GM12891 (cell line): ENCODE measurements around the gene ANK3.

Experiments
- DNase-seq: peaks from one replicate; pipeline ENCODE4 v3.0.0; 2011; ENCODE audit warnings: low spot score; ENCODE audit not compliant: insufficient read length
- FAIRE-seq: peaks from 2 replicates; lab custom pipeline; 2011; peaks lifted over from hg19 to GRCh38; lab: Jason Lieb, UNC
- PAX5 ChIP-seq: IDR thresholded peaks from 2 replicates; pipeline ENCODE4 v1.6.1; 2011; ENCODE audit warnings: low read length, moderate library complexity, mild to moderate bottlenecking; ENCODE audit not compliant: insufficient read depth, severe bottlenecking
- POLR2A ChIP-seq: IDR thresholded peaks from 2 replicates; pipeline ENCODE4 v1.6.1; 2011; ENCODE audit warnings: low read depth, low read length, control low read depth
- POLR2AphosphoS5 ChIP-seq: IDR thresholded peaks from 2 replicates; pipeline ENCODE4 v1.6.1; 2011; ENCODE audit warnings: low read depth, low read length, control low read depth
- POU2F2 ChIP-seq: IDR thresholded peaks from 2 replicates; pipeline ENCODE4 v1.6.1; 2011; ENCODE audit warnings: low read depth, mild to moderate bottlenecking, control low read depth, low read length, moderate library complexity
- SPI1 ChIP-seq: IDR thresholded peaks from 2 replicates; pipeline ENCODE4 v1.6.1; 2011; ENCODE audit warnings: low read depth, low read length, control low read depth
- TAF1 ChIP-seq: IDR thresholded peaks from 2 replicates; pipeline ENCODE4 v1.6.1; 2011; ENCODE audit warnings: low read depth, low read length, control low read depth

Gene ANK3

DNA sequence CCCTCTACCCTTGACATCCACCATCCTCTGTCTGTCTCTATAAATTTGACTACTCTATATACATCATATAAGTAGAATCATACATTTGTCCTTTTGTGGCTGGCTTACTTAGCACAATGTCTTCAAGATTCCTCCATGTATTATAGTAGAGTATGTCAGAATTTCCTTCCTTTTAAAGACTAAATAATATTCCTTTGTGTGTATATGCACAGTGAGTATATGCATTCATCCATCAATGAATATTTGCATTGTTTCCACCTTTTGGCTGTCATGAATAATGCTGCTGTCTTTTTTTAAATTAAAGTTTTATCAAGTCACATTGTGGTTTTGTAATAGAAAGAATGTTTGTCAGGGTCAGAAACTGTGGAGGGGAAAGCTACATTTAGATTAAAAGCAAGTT is 195.3 kb downstream of the ANK3 start:
- DNase-seq, result no peak
- TF ChIP-seq POLR2A (no peak), POLR2AphosphoS5 (no peak), SPI1 (no peak)
- no peak for FAIRE-seq

DNA sequence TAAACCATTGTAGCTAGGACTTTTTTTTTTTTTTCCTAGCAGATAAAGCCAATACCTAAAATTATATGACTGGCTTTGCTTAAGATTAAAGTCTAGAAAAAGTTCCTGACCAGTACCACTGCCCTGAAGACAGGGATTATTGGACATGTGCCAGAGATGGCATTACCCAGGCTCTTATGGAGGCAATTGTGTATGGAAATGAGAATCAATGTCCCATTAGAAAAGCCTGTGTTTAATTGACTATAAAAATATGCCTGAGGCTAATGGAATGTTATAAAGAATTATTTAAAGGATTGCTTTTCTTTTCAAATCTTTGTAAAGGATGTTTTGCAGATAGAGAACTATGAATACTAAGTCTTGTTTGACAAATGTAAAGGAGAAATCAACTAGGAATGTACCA is 196.7 kb downstream of the ANK3 start:
- FAIRE-seq (no peak), DNase-seq (no peak)
- TF ChIP-seq PAX5, result no peak
- TF ChIP-seq POLR2AphosphoS5, result no peak
- no peak for TF ChIP-seq TAF1
- TF ChIP-seq SPI1, result no peak
- TF ChIP-seq POU2F2, result no peak
- TF ChIP-seq POLR2A, result no peak

DNA sequence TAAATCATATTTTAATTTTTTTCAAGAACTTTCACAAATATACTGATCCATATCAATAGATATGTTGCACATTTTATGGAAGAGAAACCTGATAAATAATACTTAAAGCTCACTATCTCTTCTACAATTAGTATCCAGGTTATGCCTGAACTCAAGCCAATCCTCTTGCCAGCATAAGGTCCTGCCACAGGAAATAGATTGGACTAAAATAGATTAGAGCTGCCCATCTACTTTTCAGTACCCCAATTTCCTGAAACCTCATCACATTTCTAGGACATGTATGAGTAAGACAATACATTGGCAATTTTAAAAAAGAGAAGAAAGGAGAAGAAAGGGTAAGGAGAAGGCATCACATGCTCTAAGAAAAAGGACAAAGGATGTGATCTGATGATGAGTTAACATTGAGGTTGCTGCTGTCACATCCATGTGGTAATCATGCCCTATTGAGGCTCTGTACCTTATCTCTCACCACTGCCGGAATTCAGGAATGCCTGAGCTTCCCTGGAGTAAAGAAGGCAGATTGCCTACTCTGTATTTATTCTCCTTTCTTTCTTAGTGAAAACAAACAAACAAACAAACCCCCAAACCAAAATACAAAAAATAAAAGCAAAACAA is 199.7 kb downstream of the ANK3 start:
- TF ChIP-seq PAX5, result no peak
- TF ChIP-seq POU2F2, result no peak
- TF ChIP-seq SPI1, result no peak
- TF ChIP-seq POLR2AphosphoS5, result no peak
- no peak for TF ChIP-seq TAF1
- DNase-seq (no peak), FAIRE-seq (no peak)

DNA sequence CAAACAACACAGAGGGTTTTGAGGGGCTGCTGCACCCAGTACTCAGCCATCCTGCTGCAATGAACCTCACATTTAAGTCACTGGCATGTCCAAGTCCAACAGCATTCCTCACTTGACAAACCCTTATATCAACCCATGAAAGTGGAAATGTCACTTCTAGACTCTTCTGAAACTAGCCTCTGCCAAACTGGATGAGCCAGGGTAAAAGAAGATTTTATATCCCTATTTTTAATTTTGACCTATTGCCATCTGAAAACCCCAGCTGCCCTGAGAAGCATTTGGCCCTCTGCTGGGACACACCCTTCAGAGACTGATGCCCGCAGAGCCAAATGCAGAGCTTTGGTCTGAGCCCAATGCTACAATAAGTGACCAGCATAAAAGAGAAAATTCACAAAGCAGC is 201.1 kb downstream of the ANK3 start:
- no peak for FAIRE-seq
- TF ChIP-seq POLR2A, result no peak
- no peak for TF ChIP-seq POU2F2
- TF ChIP-seq SPI1, result no peak
- no peak for TF ChIP-seq POLR2AphosphoS5
- TF ChIP-seq TAF1, result no peak
- TF ChIP-seq PAX5, result no peak

DNA sequence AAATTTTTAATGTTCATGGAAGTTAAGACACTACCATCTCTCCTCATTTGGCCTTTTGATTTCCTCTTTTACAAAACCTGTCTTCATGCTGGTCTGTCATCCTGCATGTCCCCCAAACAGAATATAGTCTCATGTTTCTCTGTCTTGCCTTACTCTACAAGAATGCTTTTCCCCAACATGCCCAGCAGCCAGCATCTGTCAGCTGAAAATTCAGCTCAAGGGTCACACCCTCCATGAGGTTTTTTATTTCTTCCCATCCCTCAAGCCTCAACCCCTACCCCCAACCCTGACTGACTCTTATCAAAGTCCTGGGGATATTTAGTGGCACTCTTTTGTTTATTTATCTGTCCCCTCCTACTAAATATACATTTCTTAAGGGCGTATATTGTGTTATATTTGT is 202.0 kb downstream of the ANK3 start:
- FAIRE-seq (no peak), DNase-seq (no peak)
- TF ChIP-seq POLR2AphosphoS5 (no peak), SPI1 (no peak), PAX5 (no peak), POU2F2 (no peak), POLR2A (no peak), TAF1 (no peak)

More for the DNA sequence above, 201.1 kb downstream of the ANK3 start:
- DNase-seq, result no peak

DNA sequence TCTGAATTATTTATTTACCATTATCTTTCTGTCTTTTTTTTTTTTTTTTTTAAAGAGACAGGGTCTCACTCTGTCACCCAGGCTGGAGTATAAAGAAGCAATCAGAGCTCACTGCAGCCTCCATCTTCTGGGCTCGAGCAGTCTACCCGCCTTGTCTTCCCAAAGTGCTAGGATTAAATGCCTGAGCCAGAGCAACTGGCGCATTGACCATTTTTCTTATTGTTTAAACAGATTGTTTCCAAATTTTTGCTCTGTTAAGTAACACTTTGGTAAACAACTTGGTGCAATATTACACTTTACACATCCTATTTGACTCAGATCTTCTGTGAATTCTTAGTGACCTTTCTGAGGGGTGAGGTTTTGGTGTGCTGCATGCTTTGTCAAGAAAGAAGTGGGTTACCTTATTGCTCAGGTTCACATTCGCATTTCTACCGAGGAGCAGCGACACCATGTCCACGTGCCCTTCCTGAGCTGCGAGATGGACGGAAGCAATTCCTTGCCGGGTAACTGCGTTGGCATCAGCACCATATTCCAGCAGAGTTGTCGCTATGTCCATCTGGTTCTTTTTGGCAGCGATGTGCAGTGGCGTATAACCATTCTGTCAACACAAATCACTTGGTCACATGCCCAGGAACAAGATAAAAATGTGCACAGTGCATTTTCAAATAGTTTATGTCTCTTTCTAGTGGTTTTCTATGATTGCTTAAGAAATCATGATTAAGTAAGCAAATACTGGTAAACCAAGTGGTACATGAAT is 203.2 kb downstream of the ANK3 start:
- FAIRE-seq, result no peak
- TF ChIP-seq TAF1, result no peak
- TF ChIP-seq SPI1, result no peak
- no peak for DNase-seq

DNA sequence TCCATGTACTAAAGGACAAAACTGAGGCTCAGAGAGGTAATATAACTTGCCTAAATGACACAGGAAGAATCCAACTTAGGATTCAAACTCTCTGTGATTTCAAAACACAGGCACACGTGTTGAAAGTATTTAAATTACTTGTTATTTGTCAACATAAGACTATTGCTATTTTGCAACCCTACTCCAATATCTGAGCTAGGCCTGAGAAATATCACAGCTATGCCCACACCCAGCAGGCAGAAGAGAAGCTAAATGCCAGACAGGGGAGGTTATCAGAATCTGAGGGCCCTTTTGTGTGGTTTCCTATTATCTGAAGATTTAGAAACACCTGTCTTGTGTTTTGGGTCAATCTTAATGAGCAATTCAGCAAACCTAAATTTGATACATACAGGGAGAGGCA is 204.3 kb downstream of the ANK3 start:
- DNase-seq (no peak), FAIRE-seq (no peak)
- no peak for TF ChIP-seq TAF1
- no peak for TF ChIP-seq POLR2A
- no peak for TF ChIP-seq POLR2AphosphoS5
- TF ChIP-seq POU2F2, result no peak

DNA sequence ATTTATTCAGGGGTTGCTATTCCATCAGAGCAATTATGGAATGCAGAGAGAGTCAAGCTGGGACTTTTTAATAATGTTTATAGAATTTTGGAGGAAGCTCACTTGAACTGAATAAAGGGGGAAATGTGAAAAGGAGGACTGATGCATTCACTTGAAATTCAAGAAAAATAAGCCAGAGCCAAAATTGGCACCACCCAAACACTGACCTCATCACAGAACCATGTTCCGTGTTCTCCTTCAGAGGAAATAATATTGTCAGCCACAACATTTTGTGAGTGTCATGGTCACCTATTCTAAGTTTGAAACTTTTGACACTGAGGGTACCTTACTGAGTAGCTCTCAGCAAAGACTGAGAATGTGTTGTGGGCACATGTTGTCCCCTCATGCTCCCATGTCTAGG is 207.0 kb downstream of the ANK3 start:
- DNase-seq (no peak), FAIRE-seq (no peak)
- no peak for TF ChIP-seq POLR2A
- no peak for TF ChIP-seq TAF1

DNA sequence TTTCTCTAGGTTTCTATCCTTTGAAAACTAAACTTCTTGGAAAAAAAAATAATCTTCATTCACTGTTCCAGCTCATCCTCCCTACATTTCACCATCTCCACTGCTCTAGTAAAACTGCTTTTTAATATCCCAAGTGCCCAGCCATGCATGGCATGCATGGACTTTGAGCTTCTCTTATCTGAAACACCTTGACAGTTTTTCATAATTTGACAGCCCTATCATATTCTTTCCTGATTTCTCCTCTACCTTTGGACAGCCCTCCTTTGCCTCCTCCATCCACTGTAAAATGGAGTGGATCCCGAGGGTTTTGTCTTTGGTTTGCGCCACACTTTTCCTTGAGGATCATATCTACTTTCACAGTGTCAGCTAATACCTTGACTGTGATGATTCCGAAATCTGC is 212.8 kb downstream of the ANK3 start:
- TF ChIP-seq PAX5 (no peak), TAF1 (no peak), POU2F2 (no peak), SPI1 (no peak), POLR2AphosphoS5 (no peak), POLR2A (no peak)
- DNase-seq, result no peak
- FAIRE-seq, result no peak

DNA sequence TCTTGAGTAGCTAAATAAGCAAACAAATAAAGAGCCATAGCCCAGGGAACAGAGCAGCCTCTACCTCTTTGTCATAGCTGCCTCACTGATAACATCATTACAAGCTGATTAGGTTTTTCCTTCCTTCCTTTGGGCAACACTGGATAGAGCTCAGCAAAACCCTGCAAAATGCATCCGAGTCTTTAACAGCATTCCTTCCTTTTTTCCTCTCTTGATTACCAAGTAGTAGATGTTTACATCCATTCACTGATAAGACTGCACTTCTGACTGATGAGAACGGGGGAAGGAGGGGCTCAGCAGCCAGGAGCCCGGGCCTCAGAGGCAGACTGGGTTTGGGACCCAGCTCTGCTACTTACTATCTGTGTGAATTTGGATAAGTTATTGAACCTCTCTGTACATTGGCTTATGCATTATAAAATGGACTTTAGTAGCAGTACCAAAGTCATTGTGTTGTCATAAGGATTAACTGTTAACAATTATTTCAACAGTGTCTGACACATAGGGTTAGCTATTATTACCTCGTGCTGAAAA is 214.2 kb downstream of the ANK3 start:
- TF ChIP-seq POLR2AphosphoS5, result no peak
- no peak for TF ChIP-seq TAF1
- TF ChIP-seq PAX5, result no peak
- TF ChIP-seq POLR2A, result no peak
- no peak for TF ChIP-seq SPI1
- TF ChIP-seq POU2F2, result no peak
- DNase-seq (no peak), FAIRE-seq (no peak)

DNA sequence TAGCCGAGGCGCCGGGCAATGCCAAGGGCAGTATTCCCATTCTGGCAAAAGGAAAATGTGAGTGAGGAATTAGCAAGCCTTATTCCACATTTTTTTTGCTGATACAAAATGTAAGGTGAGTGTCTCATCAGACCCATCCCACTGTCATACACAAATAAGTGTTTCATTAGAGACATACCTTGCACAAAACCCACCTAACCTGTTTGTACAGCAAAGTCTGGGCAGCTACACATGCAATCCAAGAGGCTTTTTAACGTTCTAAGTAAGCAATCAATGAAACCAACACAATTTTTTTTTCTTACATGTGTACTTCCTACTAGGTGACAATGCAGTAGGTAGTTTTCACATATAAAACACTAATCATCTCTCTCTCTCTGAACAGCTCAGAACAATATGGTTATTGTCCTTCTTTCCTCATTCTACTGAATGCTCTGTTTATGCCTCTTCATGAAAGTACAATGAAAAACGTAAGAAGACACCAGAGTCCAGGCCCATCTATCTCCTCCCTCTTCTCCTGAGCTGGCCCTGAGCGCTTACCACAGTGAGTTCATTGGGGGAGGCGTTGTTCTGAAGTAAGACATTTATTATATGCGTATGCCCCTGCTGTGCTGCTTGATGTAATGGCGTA is 217.2 kb downstream of the ANK3 start:
- no peak for DNase-seq
- TF ChIP-seq SPI1 (no peak), TAF1 (no peak), PAX5 (no peak), POU2F2 (no peak), POLR2A (no peak), POLR2AphosphoS5 (no peak)
- no peak for FAIRE-seq
